ENCODE results near the gene PARD3.

PARD3 gene

GRCh38 chr10:34548466-34548865 lies 266.6 kb downstream of the PARD3 start:
- no peak for DNase-seq (ENCODE audit: low read depth in 1 of 2, low spot score in 1 of 2)

GRCh38 chr10:34547695-34548094 lies 267.4 kb downstream of the PARD3 start:
- no peak for DNase-seq (ENCODE audit: low read depth in 1 of 2, low spot score in 1 of 2)

- DNase-seq (ENCODE audit: low read depth in 1 of 2, low spot score in 1 of 2) = no peak
These were observed 267.8 kb downstream of the PARD3 start for GRCh38 chr10:34547291-34547690.

- no peak for DNase-seq (ENCODE audit: low read depth in 1 of 2, low spot score in 1 of 2)
These were observed 270.7 kb downstream of the PARD3 start for GRCh38 chr10:34544400-34544799.

- DNase-seq (ENCODE audit: low read depth in 1 of 2, low spot score in 1 of 2) = no peak
These were observed 271.4 kb downstream of the PARD3 start for GRCh38 chr10:34543716-34544115.

GRCh38 chr10:34540492-34540891 lies 274.6 kb downstream of the PARD3 start:
- no peak for DNase-seq (ENCODE audit: low read depth in 1 of 2, low spot score in 1 of 2)

- DNase-seq (ENCODE audit: low read depth in 1 of 2, low spot score in 1 of 2) = no peak
These were observed 275.4 kb downstream of the PARD3 start for GRCh38 chr10:34539533-34540315.

- DNase-seq (ENCODE audit: low read depth in 1 of 2, low spot score in 1 of 2) = no peak
These were observed 276.7 kb downstream of the PARD3 start for GRCh38 chr10:34538281-34538829.

- DNase-seq (ENCODE audit: low read depth in 1 of 2, low spot score in 1 of 2) = no peak
These were observed 277.4 kb downstream of the PARD3 start for GRCh38 chr10:34537629-34538231.

GRCh38 chr10:34535872-34536271 lies 279.2 kb downstream of the PARD3 start:
- no peak for DNase-seq (ENCODE audit: low read depth in 1 of 2, low spot score in 1 of 2)

- no peak for DNase-seq (ENCODE audit: low read depth in 1 of 2, low spot score in 1 of 2)
These were observed 284.3 kb downstream of the PARD3 start for GRCh38 chr10:34530778-34531177.

- no peak for DNase-seq (ENCODE audit: low read depth in 1 of 2, low spot score in 1 of 2)
These were observed 286.8 kb downstream of the PARD3 start for GRCh38 chr10:34528320-34528719.

GRCh38 chr10:34526758-34527730 lies 288.1 kb downstream of the PARD3 start:
- no peak for DNase-seq (ENCODE audit: low read depth in 1 of 2, low spot score in 1 of 2)

GRCh38 chr10:34526186-34526585 lies 288.9 kb downstream of the PARD3 start:
- no peak for DNase-seq (ENCODE audit: low read depth in 1 of 2, low spot score in 1 of 2)

GRCh38 chr10:34524369-34525091 lies 290.6 kb downstream of the PARD3 start:
- no peak for DNase-seq (ENCODE audit: low read depth in 1 of 2, low spot score in 1 of 2)

GRCh38 chr10:34523017-34523767 lies 291.9 kb downstream of the PARD3 start:
- no peak for DNase-seq (ENCODE audit: low read depth in 1 of 2, low spot score in 1 of 2)

GRCh38 chr10:34522546-34522945 lies 292.6 kb downstream of the PARD3 start:
- DNase-seq (ENCODE audit: low read depth in 1 of 2, low spot score in 1 of 2) = no peak

- DNase-seq (ENCODE audit: low read depth in 1 of 2, low spot score in 1 of 2) = no peak
These were observed 294.6 kb downstream of the PARD3 start for GRCh38 chr10:34520510-34520909.

GRCh38 chr10:34520084-34520483 lies 295.0 kb downstream of the PARD3 start:
- DNase-seq (ENCODE audit: low read depth in 1 of 2, low spot score in 1 of 2) = no peak

- DNase-seq (ENCODE audit: low read depth in 1 of 2, low spot score in 1 of 2) = no peak
These were observed 300.8 kb downstream of the PARD3 start for GRCh38 chr10:34514290-34514689.
